WTC11 (cell line): ENCODE measurements around the gene TKT. TPM values are rescaled to one million over a fixed set of nuclear protein-coding genes. Genes with fewer than 3 reads are reported as not detected.

Experiments
- ATAC-seq: fragments of 200-7000 bp; cut with Tn5 transposase; 2 replicates; pipeline ENCODE4 v1.10.0; 2021; ENCODE audit warnings: mild to moderate bottlenecking, moderate library complexity
- CTCF ChIA-PET: fragments of 300-600 bp; sonication (Branson Sonifier 250); formaldehyde crosslinking; loops from one replicate; lab custom pipeline; 2021; ENCODE audit warnings: antibody characterized with exemption; lab: Charles Lee
- POLR2A ChIA-PET: fragments of 350-600 bp; sonication (Branson Sonifier 250); formaldehyde crosslinking; loops from one replicate; lab custom pipeline; 2021; ENCODE audit warnings: antibody characterized with exemption; lab: Charles Lee
- DNase-seq: peaks from one replicate; pipeline ENCODE4 v3.0.0; 2021; ENCODE audit warnings: low spot score
- H3K27ac Mint-ChIP-seq: 2 replicates; pipeline ENCODE4 v1.8.0; 2021; ENCODE audit warnings: mixed read lengths
- H3K27me3 Mint-ChIP-seq: 2 replicates; pipeline ENCODE4 v1.8.0; 2021; ENCODE audit warnings: low read depth, mild to moderate bottlenecking, moderate library complexity, mixed read lengths
- H3K36me3 Mint-ChIP-seq: 2 replicates; pipeline ENCODE4 v1.8.0; 2021; ENCODE audit warnings: mixed read lengths
- H3K4me1 Mint-ChIP-seq: 2 replicates; pipeline ENCODE4 v1.8.0; 2022; ENCODE audit warnings: mixed read lengths
- H3K4me3 Mint-ChIP-seq: 2 replicates; pipeline ENCODE4 v1.8.0; 2021; ENCODE audit warnings: mild to moderate bottlenecking, moderate library complexity, mixed read lengths
- H3K9me3 Mint-ChIP-seq: 2 replicates; pipeline ENCODE4 v1.8.0; 2021; ENCODE audit warnings: mixed read lengths
- CREB1 ChIP-seq: sonication (generic); formaldehyde crosslinking; IDR thresholded peaks from 2 replicates; pipeline ENCODE4 v1.8.0; 2023; ENCODE audit warnings: mild to moderate bottlenecking, missing genetic modification reagents
- CREM ChIP-seq: sonication (generic); formaldehyde crosslinking; IDR thresholded peaks from 2 replicates; pipeline ENCODE4 v1.8.1; 2022; ENCODE audit warnings: mild to moderate bottlenecking, missing genetic modification reagents, moderate library complexity
- CTCF ChIP-seq: fragments of 200-600 bp; IDR thresholded peaks from 2 replicates; pipeline ENCODE4 v1.8.0; 2022; ENCODE audit warnings: antibody characterized with exemption
- E2F1 ChIP-seq: sonication (generic); formaldehyde crosslinking; IDR thresholded peaks from 2 replicates; pipeline ENCODE4 v1.8.0; 2022; ENCODE audit warnings: mild to moderate bottlenecking, missing genetic modification reagents
- ELF4 ChIP-seq: sonication (generic); formaldehyde crosslinking; IDR thresholded peaks from 2 replicates; pipeline ENCODE4 v1.8.1; 2022; ENCODE audit warnings: low read depth, mild to moderate bottlenecking, moderate library complexity, missing genetic modification reagents
- FOXP1 ChIP-seq: sonication (generic); formaldehyde crosslinking; IDR thresholded peaks from 2 replicates; pipeline ENCODE4 v1.8.0; 2022; ENCODE audit warnings: missing genetic modification reagents, mild to moderate bottlenecking, moderate library complexity, borderline replicate concordance
- GABPB1 ChIP-seq: sonication (generic); formaldehyde crosslinking; IDR thresholded peaks from 2 replicates; pipeline ENCODE4 v1.8.1; 2023; ENCODE audit warnings: mild to moderate bottlenecking, missing genetic modification reagents
- GRHL2 ChIP-seq: fragments of 250-450 bp; sonication (Bioruptor Pico); IDR thresholded peaks from 2 replicates; pipeline ENCODE4 v1.8.0; 2022; ENCODE audit warnings: mild to moderate bottlenecking, moderate library complexity; ENCODE audit not compliant: insufficient replicate concordance, severe bottlenecking
- GTF2I ChIP-seq: fragments of 250-450 bp; sonication (Bioruptor Pico); conservative IDR thresholded peaks from 2 replicates; pipeline ENCODE4 v1.4.0; 2021; ENCODE audit warnings: mild to moderate bottlenecking
- HMGA2 ChIP-seq: fragments of 250-450 bp; sonication (Bioruptor Pico); IDR thresholded peaks from 2 replicates; pipeline ENCODE4 v1.4.0; 2021; ENCODE audit warnings: mild to moderate bottlenecking, moderate library complexity
- NFATC4 ChIP-seq: fragments of 250-450 bp; sonication (Bioruptor Pico); IDR thresholded peaks from 2 replicates; pipeline ENCODE4 v1.9.0; 2021; ENCODE audit warnings: mild to moderate bottlenecking
- ZBTB43 ChIP-seq: sonication (generic); formaldehyde crosslinking; IDR thresholded peaks from 2 replicates; pipeline ENCODE4 v1.8.1; 2023; ENCODE audit warnings: mild to moderate bottlenecking, missing genetic modification reagents
- ZNF263 ChIP-seq: sonication (generic); formaldehyde crosslinking; IDR thresholded peaks from 2 replicates; pipeline ENCODE4 v1.8.1; 2022; ENCODE audit warnings: low read depth, mild to moderate bottlenecking, moderate library complexity, missing genetic modification reagents
- ZNF423 ChIP-seq: fragments of 250-450 bp; sonication (Bioruptor Pico); IDR thresholded peaks from 2 replicates; pipeline ENCODE4 v2.1.2; 2022; ENCODE audit warnings: mild to moderate bottlenecking, moderate library complexity
- total RNA-seq: library from RNA; stranded (reverse); gene quantifications from 3 replicates; pipeline ENCODE4 v1.2.3, GENCODE V29; 2021
- TF ChIP-seq, protein P1 (sequence below): fragments of 250-450 bp; sonication (Bioruptor Pico); IDR thresholded peaks from 2 replicates; pipeline ENCODE4 v1.9.0; 2021; ENCODE audit warnings: moderate library complexity, mild to moderate bottlenecking, inconsistent platforms, borderline replicate concordance
- TF ChIP-seq, protein P2 (sequence below): sonication (generic); formaldehyde crosslinking; conservative IDR thresholded peaks from 2 replicates; pipeline ENCODE4 v1.8.1; 2022; ENCODE audit warnings: mild to moderate bottlenecking, missing genetic modification reagents
- TF ChIP-seq, protein P3 (sequence below): sonication (generic); formaldehyde crosslinking; IDR thresholded peaks from 2 replicates; pipeline ENCODE4 v1.8.0; 2022; ENCODE audit warnings: mild to moderate bottlenecking, missing genetic modification reagents

TKT gene
- total RNA-seq, 1 experiment from 2014 or later, result 1,040 TPM

DNA sequence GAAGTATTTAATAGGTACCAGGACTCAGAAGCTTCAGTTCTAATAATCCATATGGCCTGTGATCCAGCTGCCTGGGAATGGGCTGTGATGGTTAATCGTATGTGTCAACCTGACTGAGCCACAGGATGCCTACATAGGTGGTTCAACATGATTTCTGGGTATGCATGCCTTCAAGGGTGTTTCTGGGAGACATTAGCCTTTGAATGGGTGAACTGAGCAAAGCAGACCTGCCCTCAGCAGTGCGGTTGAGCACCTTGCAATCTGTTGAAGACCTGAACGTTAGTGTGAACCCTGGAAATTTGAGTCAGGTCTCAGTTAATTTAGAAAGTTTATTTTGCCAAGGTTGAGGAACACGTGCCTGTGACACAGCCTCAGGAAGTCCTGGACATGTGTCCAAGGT lies 22.8 kb upstream of the TKT start:
- H3K4me3 Mint-ChIP-seq, result no peak overlapping the region
- H3K27me3 Mint-ChIP-seq, result no peaks in the 10 kb centered on the region; the same call in 1 of the 2 replicates
- H3K36me3 Mint-ChIP-seq, result peaks cover 2% of the 10 kb centered on the region; the same call in 1 of the 2 replicates
- H3K27ac Mint-ChIP-seq, result peak overlapping the region; percentile 89
- H3K9me3 Mint-ChIP-seq, result no peaks in the 10 kb centered on the region
- ATAC-seq (peak; percentile 57), DNase-seq (no peak)
- POLR2A ChIA-PET, result interaction anchor here (0.7 kb wide), 2 partner anchors 9 to 10 kb away, joined by 3 read pairs; no protein-coding TSS in a partner anchor
- CTCF ChIA-PET, result no interaction called here
- peaks cover 20% of the 10 kb centered on the region for H3K4me1 Mint-ChIP-seq
- TF ChIP-seq E2F1 (CRISPR knock-in tag) (no peak), FOXP1 (CRISPR knock-in tag) (no peak), ELF4 (CRISPR knock-in tag) (no peak), CREB1 (CRISPR knock-in tag) (no peak), ZNF263 (CRISPR knock-in tag) (no peak), NFATC4 (CRISPR knock-in tag) (no peak), ZBTB43 (CRISPR knock-in tag) (no peak), GTF2I (CRISPR knock-in tag) (no peak), CREM (CRISPR knock-in tag) (no peak), GABPB1 (CRISPR knock-in tag) (no peak), GRHL2 (CRISPR knock-in tag) (no peak), CTCF (no peak), HMGA2 (no peak), ZNF423 (no peak)
- TF ChIP-seq, protein P1, sequence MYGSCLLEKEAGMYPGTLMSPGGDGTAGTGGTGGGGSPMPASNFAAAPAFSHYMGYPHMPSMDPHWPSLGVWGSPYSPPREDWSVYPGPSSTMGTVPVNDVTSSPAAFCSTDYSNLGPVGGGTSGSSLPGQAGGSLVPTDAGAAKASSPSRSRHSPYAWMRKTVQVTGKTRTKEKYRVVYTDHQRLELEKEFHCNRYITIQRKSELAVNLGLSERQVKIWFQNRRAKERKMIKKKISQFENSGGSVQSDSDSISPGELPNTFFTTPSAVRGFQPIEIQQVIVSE (CRISPR knock-in tag), result no peak
- TF ChIP-seq, protein P2, sequence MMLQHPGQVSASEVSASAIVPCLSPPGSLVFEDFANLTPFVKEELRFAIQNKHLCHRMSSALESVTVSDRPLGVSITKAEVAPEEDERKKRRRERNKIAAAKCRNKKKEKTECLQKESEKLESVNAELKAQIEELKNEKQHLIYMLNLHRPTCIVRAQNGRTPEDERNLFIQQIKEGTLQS (CRISPR knock-in tag), result no peak
- TF ChIP-seq, all 79 proteins: peak for 0

GRCh38 chr3:53274938-53275605 lies 19.2 kb upstream of the TKT start:
- ChIA-PET POLR2A (interaction anchor here (1.0 to 1.4 kb wide), 4 partner anchors 20 to 54 kb away, joined by 3 to 8 read pairs (median 4); partner anchors contain the start of gene TKT), CTCF (interaction anchor here (0.6 to 1.5 kb wide), 9 partner anchors 8 to 73 kb away, joined by 3 to 6 read pairs (median 3); partner anchors contain the start of gene DCP1A)
- DNase-seq (no peak), ATAC-seq (peak; percentile 50)
- H3K27me3 Mint-ChIP-seq, result no peaks in the 10 kb centered on the region; the same call in 1 of the 2 replicates
- peak overlapping the region; percentile 33; the same call in 1 of the 2 replicates for H3K27ac Mint-ChIP-seq
- H3K4me3 Mint-ChIP-seq, result no peak overlapping the region
- peaks cover 28% of the 10 kb centered on the region for H3K4me1 Mint-ChIP-seq
- TF ChIP-seq NFATC4 (CRISPR knock-in tag), result no peak
- TF ChIP-seq, protein P3, sequence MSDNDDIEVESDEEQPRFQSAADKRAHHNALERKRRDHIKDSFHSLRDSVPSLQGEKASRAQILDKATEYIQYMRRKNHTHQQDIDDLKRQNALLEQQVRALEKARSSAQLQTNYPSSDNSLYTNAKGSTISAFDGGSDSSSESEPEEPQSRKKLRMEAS (CRISPR knock-in tag), result peak; percentile 84
- no peaks in the 10 kb centered on the region for H3K36me3 Mint-ChIP-seq
- no peaks in the 10 kb centered on the region for H3K9me3 Mint-ChIP-seq
